ENCODE measurements around the gene RIPOR3. TPM values are rescaled to one million over a fixed set of nuclear protein-coding genes. Genes with fewer than 3 reads are reported as not detected.
A peak's percentile ranks its signal among the peaks of the same experiment; 100 is the strongest.

RIPOR3 gene
- total and polyA plus RNA-seq, 9 of the 15 experiments (the other 6 are each of a cell fraction or from before 2014, with no cell fraction given) = 3.3 to 62.7 (median 21.4) TPM

DNA sequence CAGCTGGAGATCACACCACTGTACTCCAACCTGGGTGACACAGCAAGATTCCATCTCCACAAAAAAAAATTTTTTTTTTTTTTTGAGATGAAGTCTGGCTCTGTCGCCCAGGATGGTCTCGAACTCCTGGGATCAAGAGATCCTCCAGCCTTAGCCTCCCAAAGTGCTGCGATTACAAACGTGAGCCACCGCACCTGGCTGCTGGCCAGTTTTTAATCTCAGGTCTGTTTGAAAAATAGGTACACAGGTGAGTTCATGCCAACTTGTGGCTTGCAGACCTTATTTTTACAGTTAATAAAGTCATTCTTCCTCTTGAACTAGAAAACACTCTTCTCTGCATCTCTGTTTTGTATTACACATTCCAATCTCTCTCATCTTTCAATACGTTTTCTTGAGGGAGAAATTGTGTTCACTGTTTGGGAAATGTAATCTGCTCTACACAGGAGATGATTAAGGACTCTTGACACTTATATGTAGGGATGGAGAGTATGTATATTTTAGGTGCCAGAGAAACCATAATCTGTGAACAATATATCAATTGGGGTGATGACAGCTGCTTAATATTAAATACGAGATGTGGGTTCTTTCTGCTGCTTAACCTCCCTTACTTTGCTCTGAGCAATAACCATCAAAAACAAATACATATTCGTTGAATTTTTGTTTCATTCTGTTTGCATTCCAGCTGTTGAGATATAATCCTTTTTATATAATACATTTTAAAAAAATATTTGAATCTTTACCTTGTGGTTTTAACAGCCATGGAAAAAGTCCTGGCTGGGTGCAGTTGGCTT is 17.7 kb upstream of the RIPOR3 start:
- H3K9me1 ChIP-seq (ENCODE audit: control insufficient read depth, insufficient read depth, low read length) = no peaks in the 10 kb centered on the region
- H3K4me2 ChIP-seq (ENCODE audit: insufficient read depth, low read length) = no peak overlapping the region
- WGBS (ENCODE audit: insufficient coverage, low coverage, missing lambda C conversion rate) = 55% methylated on average over 8 of the region's 8 CpGs
- H3K4me3 ChIP-seq = no peak overlapping the region
- H3K27me3 ChIP-seq (ENCODE audit: control insufficient read depth in 2 of 2, insufficient read depth in 2 of 2, low read length in 2 of 2) = no peaks in the 10 kb centered on the region
- intact Hi-C loops (cut with micrococcal nuclease) (no loop called here), in situ Hi-C loops (cut with MboI) (no loop called here)
- BruUV-seq (replicated peaks) = no TSS peak
- no peaks in the 10 kb centered on the region for H3K9me3 ChIP-seq (replicated peaks; ENCODE audit: control insufficient read depth, insufficient read depth, low read depth, low read length)
- DNase-seq (ENCODE audit: extremely low read depth in 1 of 4, low spot score in 3 of 4) (no peak), FAIRE-seq (no peak), ATAC-seq (no peak)
- no peak overlapping the region for H3K27ac ChIP-seq (ENCODE audit: extremely low read depth, low read depth, low read length)
- POLR2A ChIA-PET = interaction anchor here (0.6 to 0.7 kb wide), 2 partner anchors 8 to 47 kb away, joined by 3 read pairs; no protein-coding TSS in a partner anchor
- no peak overlapping the region; the same call in 1 of the 2 replicates for H2AFZ ChIP-seq (ENCODE audit: low read depth, low read length)
- peaks cover 22% of the 10 kb centered on the region in 2 experiments for H3K4me1 ChIP-seq (replicated peaks in 1 of 2; ENCODE audit: control insufficient read depth in 2 of 2, insufficient read depth in 2 of 2, low read length in 2 of 2)
- H3K9ac ChIP-seq (ENCODE audit: insufficient read depth in 1 of 2, low read depth in 2 of 2, low read length in 2 of 2) = no peak overlapping the region; a peak in 1 of 4 replicates
- no peaks in the 10 kb centered on the region for H4K20me1 ChIP-seq (replicated peaks; ENCODE audit: control insufficient read depth, insufficient read depth, low read length)
- H3K36me3 ChIP-seq (ENCODE audit: control insufficient read depth, insufficient read depth, low read length) = no peaks in the 10 kb centered on the region
- H3K79me2 ChIP-seq (ENCODE audit: control insufficient read depth, insufficient read depth, low read length) = no peaks in the 10 kb centered on the region
- CTCF ChIA-PET (ENCODE audit: low intra/inter-chr PET ratio) = no interaction called here
- 0 out of 4 replicates have a peak, but pooled peaks of 1 of the 2 experiments have one; percentile 6 for TF ChIP-seq KDM1A (IDR thresholded peaks at IDR 0.05)
- 0 out of 4 replicates have a peak, but pooled peaks of 1 of the 2 experiments have one; percentile 58 for TF ChIP-seq BCLAF1 (IDR thresholded peaks at IDR 0.05; ENCODE audit: borderline replicate concordance in 1 of 2, control insufficient read depth in 1 of 2, low read depth in 2 of 2, low read length in 1 of 2)
- TF ChIP-seq PKNOX1 (IDR thresholded peaks at IDR 0.05) = peak; percentile 29; the same call in 1 of the 2 replicates
- TF ChIP-seq, protein P1, sequence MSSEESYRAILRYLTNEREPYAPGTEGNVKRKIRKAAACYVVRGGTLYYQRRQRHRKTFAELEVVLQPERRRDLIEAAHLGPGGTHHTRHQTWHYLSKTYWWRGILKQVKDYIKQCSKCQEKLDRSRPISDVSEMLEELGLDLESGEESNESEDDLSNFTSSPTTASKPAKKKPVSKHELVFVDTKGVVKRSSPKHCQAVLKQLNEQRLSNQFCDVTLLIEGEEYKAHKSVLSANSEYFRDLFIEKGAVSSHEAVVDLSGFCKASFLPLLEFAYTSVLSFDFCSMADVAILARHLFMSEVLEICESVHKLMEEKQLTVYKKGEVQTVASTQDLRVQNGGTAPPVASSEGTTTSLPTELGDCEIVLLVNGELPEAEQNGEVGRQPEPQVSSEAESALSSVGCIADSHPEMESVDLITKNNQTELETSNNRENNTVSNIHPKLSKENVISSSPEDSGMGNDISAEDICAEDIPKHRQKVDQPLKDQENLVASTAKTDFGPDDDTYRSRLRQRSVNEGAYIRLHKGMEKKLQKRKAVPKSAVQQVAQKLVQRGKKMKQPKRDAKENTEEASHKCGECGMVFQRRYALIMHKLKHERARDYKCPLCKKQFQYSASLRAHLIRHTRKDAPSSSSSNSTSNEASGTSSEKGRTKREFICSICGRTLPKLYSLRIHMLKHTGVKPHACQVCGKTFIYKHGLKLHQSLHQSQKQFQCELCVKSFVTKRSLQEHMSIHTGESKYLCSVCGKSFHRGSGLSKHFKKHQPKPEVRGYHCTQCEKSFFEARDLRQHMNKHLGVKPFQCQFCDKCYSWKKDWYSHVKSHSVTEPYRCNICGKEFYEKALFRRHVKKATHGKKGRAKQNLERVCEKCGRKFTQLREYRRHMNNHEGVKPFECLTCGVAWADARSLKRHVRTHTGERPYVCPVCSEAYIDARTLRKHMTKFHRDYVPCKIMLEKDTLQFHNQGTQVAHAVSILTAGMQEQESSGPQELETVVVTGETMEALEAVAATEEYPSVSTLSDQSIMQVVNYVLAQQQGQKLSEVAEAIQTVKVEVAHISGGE (CRISPR knock-in tag; IDR thresholded peaks at IDR 0.05) = peak in 1 of 3 experiments; percentile 93; a peak in 2 of 6 replicates
- peak; percentile 57 for TF ChIP-seq NFIC (IDR thresholded peaks at IDR 0.05)
- no peak for TF ChIP-seq ZNF311 (CRISPR knock-in tag; IDR thresholded peaks at IDR 0.05)
- no peak for TF ChIP-seq EHMT2 (IDR thresholded peaks at IDR 0.05)
- no peak for TF ChIP-seq SMAD2 (IDR thresholded peaks at IDR 0.05; ENCODE audit: low read depth, low read length)
- TF ChIP-seq SMARCE1 (IDR thresholded peaks at IDR 0.05) = no peak
- TF ChIP-seq MEIS2 (IDR thresholded peaks at IDR 0.05; ENCODE audit: partially characterized antibody) = peak; percentile 76

Data from K562 (cell line).